K562 (cell line): ENCODE measurements around the gene SLC6A1. TPM values are rescaled to one million over a fixed set of nuclear protein-coding genes. Genes with fewer than 3 reads are reported as not detected.

Experiments
- KDM2B ChIP-seq: fragments of 250-450 bp; sonication (Bioruptor Pico); IDR thresholded peaks from 2 replicates; pipeline ENCODE4 v1.8.0; 2021; ENCODE audit warnings: mild to moderate bottlenecking, moderate library complexity
- MYC ChIP-seq, 2 experiments: fragments of 250-450 bp in 1 of 2; sonication (Bioruptor Pico) in 1 of 2; IDR thresholded peaks; 2 replicates each; pipeline versions ENCODE4 v1.5.1 to v1.6.1; 2012 to 2021; ENCODE audit warnings: low read depth in 2 of 2, borderline replicate concordance in 1 of 2, improper control_type of control experiment in 1 of 2, low read length in 1 of 2, mild to moderate bottlenecking in 1 of 2, moderate library complexity in 1 of 2
- RBM14 ChIP-seq: fragments of 200-400 bp; formaldehyde crosslinking; IDR thresholded peaks from 2 replicates; pipeline ENCODE4 v1.6.1; 2018; ENCODE audit warnings: low read depth, mild to moderate bottlenecking, low read length, moderate library complexity, borderline replicate concordance; ENCODE audit not compliant: insufficient read depth
- TCF3 ChIP-seq: sonication (generic); formaldehyde crosslinking; IDR thresholded peaks from 2 replicates; pipeline ENCODE4 v1.4.0; 2020; ENCODE audit warnings: mild to moderate bottlenecking, missing genetic modification reagents
- polyA plus RNA-seq, 8 experiments: library from polyadenylated mRNA; depleted of rRNA in 4 of 8; stranded (reverse) in 5 of 8; unstranded in 3 of 8; fragments of >200 nt; fragmentation: Nextera tagmentation in 2 of 8; fragmentation: Illumina TruSeq in 1 of 8; extraction: Ambion mirVana in 2 of 8; extraction: Trizol in 1 of 8; gene quantifications; 2 replicates each; pipeline versions ENCODE4 v1.2.1 to v1.2.3, GENCODE V29; 2011 to 2014; ENCODE audit warnings: inconsistent platforms in 1 of 8, missing spikeins in 1 of 8
- total RNA-seq, 7 experiments: library from RNA; depleted of rRNA in 6 of 7; stranded (reverse); fragments of >200 nt in 6 of 7; fragmentation: Illumina TruSeq in 2 of 7; extraction: Trizol in 2 of 7; gene quantifications; 2 replicates each; pipeline versions ENCODE4 v1.2.1 to v1.2.3, GENCODE V29; 2011 to 2021; ENCODE audit warnings: low replicate concordance in 1 of 7
- TF ChIP-seq, protein P1 (sequence below): fragments of 250-450 bp; sonication (Bioruptor Pico); IDR thresholded peaks from 2 replicates; pipeline ENCODE4 v1.5.0; 2021
- TF ChIP-seq, protein P2 (sequence below): sonication (generic); formaldehyde crosslinking; IDR thresholded peaks from 2 replicates; pipeline ENCODE4 v1.8.1; 2023; ENCODE audit warnings: mild to moderate bottlenecking, missing genetic modification reagents

SLC6A1 gene
- total and polyA plus RNA-seq, 9 of the 15 experiments (the other 6 are each of a cell fraction or from before 2014, with no cell fraction given) = not detected

DNA sequence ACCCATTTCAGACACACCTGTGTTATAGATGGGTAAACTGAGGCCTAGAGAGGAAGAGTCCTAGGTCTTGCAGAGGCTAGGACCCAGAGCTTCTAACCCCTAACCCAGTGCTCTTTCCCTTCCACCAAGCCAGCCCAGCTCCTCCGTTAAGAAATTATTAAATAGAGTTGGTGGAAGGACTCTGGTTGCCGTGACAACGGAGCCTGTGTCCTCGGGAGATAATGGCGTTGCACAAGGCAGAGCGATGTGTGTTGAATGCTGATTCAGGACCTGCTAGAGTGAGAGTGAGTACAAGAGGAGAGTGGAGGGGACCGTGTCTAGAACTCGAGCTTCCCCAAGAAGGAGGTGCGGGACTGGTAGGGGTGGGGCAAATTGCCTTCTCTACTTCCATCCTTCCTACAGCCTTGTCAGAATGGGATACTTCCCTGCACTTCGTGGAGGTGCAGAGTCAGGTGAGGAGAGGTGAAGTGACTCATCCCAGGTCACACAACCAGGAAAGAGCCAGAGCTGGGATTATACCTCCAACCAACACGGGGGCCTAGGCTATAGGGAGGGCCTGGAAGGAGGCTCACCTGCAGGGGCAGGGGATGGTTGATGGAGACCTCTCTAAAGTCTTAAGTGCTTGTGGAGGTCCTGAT is 8.6 kb downstream of the SLC6A1 start (continued):
- TF ChIP-seq, protein P1, sequence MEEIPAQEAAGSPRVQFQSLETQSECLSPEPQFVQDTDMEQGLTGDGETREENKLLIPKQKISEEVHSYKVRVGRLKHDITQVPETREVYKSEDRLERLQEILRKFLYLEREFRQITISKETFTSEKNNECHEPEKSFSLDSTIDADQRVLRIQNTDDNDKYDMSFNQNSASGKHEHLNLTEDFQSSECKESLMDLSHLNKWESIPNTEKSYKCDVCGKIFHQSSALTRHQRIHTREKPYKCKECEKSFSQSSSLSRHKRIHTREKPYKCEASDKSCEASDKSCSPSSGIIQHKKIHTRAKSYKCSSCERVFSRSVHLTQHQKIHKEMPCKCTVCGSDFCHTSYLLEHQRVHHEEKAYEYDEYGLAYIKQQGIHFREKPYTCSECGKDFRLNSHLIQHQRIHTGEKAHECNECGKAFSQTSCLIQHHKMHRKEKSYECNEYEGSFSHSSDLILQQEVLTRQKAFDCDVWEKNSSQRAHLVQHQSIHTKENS (CRISPR knock-in tag) = no peak
- TF ChIP-seq KDM2B (CRISPR knock-in tag) = no peak
- no peak for TF ChIP-seq MYC (IDR thresholded peaks at IDR 0.05; ENCODE audit: low read depth, low read length)
- TF ChIP-seq MYC (CRISPR knock-in tag; IDR thresholded peaks at IDR 0.05; ENCODE audit: borderline replicate concordance, low read depth) = no peak
- no peak for TF ChIP-seq RBM14
- TF ChIP-seq TCF3 (CRISPR knock-in tag) = peak; percentile 79
- TF ChIP-seq, protein P2, sequence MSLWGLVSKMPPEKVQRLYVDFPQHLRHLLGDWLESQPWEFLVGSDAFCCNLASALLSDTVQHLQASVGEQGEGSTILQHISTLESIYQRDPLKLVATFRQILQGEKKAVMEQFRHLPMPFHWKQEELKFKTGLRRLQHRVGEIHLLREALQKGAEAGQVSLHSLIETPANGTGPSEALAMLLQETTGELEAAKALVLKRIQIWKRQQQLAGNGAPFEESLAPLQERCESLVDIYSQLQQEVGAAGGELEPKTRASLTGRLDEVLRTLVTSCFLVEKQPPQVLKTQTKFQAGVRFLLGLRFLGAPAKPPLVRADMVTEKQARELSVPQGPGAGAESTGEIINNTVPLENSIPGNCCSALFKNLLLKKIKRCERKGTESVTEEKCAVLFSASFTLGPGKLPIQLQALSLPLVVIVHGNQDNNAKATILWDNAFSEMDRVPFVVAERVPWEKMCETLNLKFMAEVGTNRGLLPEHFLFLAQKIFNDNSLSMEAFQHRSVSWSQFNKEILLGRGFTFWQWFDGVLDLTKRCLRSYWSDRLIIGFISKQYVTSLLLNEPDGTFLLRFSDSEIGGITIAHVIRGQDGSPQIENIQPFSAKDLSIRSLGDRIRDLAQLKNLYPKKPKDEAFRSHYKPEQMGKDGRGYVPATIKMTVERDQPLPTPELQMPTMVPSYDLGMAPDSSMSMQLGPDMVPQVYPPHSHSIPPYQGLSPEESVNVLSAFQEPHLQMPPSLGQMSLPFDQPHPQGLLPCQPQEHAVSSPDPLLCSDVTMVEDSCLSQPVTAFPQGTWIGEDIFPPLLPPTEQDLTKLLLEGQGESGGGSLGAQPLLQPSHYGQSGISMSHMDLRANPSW (CRISPR knock-in tag) = no peak
